WTC11 (cell line): ENCODE data around the gene COL4A2. TPM values are rescaled to one million over a fixed set of nuclear protein-coding genes. Genes with fewer than 3 reads are reported as not detected.

Source experiments
- ATAC-seq: fragments of 200-7000 bp; cut with Tn5 transposase; 2 replicates; pipeline ENCODE4 v1.10.0; 2021; ENCODE audit warnings: mild to moderate bottlenecking, moderate library complexity
- CTCF ChIA-PET: fragments of 300-600 bp; sonication (Branson Sonifier 250); formaldehyde crosslinking; loops from one replicate; lab custom pipeline; 2021; ENCODE audit warnings: antibody characterized with exemption; lab: Charles Lee
- POLR2A ChIA-PET: fragments of 350-600 bp; sonication (Branson Sonifier 250); formaldehyde crosslinking; loops from one replicate; lab custom pipeline; 2021; ENCODE audit warnings: antibody characterized with exemption; lab: Charles Lee
- DNase-seq: peaks from one replicate; pipeline ENCODE4 v3.0.0; 2021; ENCODE audit warnings: low spot score
- H3K27ac Mint-ChIP-seq: 2 replicates; pipeline ENCODE4 v1.8.0; 2021; ENCODE audit warnings: mixed read lengths
- H3K27me3 Mint-ChIP-seq: 2 replicates; pipeline ENCODE4 v1.8.0; 2021; ENCODE audit warnings: low read depth, mild to moderate bottlenecking, moderate library complexity, mixed read lengths
- H3K36me3 Mint-ChIP-seq: 2 replicates; pipeline ENCODE4 v1.8.0; 2021; ENCODE audit warnings: mixed read lengths
- H3K4me1 Mint-ChIP-seq: 2 replicates; pipeline ENCODE4 v1.8.0; 2022; ENCODE audit warnings: mixed read lengths
- H3K4me3 Mint-ChIP-seq: 2 replicates; pipeline ENCODE4 v1.8.0; 2021; ENCODE audit warnings: mild to moderate bottlenecking, moderate library complexity, mixed read lengths
- H3K9me3 Mint-ChIP-seq: 2 replicates; pipeline ENCODE4 v1.8.0; 2021; ENCODE audit warnings: mixed read lengths
- ATF3 ChIP-seq: sonication (generic); formaldehyde crosslinking; conservative IDR thresholded peaks from 2 replicates; pipeline ENCODE4 v1.8.1; 2022; ENCODE audit warnings: mild to moderate bottlenecking, missing genetic modification reagents
- CBFB ChIP-seq: sonication (generic); formaldehyde crosslinking; IDR thresholded peaks from 2 replicates; pipeline ENCODE4 v1.8.1; 2022; ENCODE audit warnings: mild to moderate bottlenecking, low read depth, missing genetic modification reagents
- CREM ChIP-seq: sonication (generic); formaldehyde crosslinking; IDR thresholded peaks from 2 replicates; pipeline ENCODE4 v1.8.1; 2022; ENCODE audit warnings: mild to moderate bottlenecking, missing genetic modification reagents, moderate library complexity
- CTCF ChIP-seq: fragments of 200-600 bp; IDR thresholded peaks from 2 replicates; pipeline ENCODE4 v1.8.0; 2022; ENCODE audit warnings: antibody characterized with exemption
- E2F1 ChIP-seq: sonication (generic); formaldehyde crosslinking; IDR thresholded peaks from 2 replicates; pipeline ENCODE4 v1.8.0; 2022; ENCODE audit warnings: mild to moderate bottlenecking, missing genetic modification reagents
- E2F4 ChIP-seq: sonication (generic); formaldehyde crosslinking; IDR thresholded peaks from 2 replicates; pipeline ENCODE4 v1.8.1; 2022; ENCODE audit warnings: low read depth, mild to moderate bottlenecking, moderate library complexity, missing genetic modification reagents, borderline replicate concordance
- EMX1 ChIP-seq: fragments of 250-450 bp; sonication (Bioruptor Pico); IDR thresholded peaks from 2 replicates; pipeline ENCODE4 v1.8.0; 2021; ENCODE audit warnings: mild to moderate bottlenecking
- ESRRA ChIP-seq: sonication (generic); formaldehyde crosslinking; IDR thresholded peaks from 2 replicates; pipeline ENCODE4 v1.8.1; 2022; ENCODE audit warnings: mild to moderate bottlenecking, missing genetic modification reagents, borderline replicate concordance
- GRHL2 ChIP-seq: fragments of 250-450 bp; sonication (Bioruptor Pico); IDR thresholded peaks from 2 replicates; pipeline ENCODE4 v1.8.0; 2022; ENCODE audit warnings: mild to moderate bottlenecking, moderate library complexity; ENCODE audit not compliant: insufficient replicate concordance, severe bottlenecking
- IRF1 ChIP-seq: sonication (generic); formaldehyde crosslinking; IDR thresholded peaks from 2 replicates; pipeline ENCODE4 v1.8.0; 2023; ENCODE audit warnings: missing genetic modification reagents
- NR1H2 ChIP-seq: sonication (generic); formaldehyde crosslinking; IDR thresholded peaks from 2 replicates; pipeline ENCODE4 v1.9.0; 2021; ENCODE audit warnings: mild to moderate bottlenecking, moderate library complexity, missing genetic modification reagents
- PREB ChIP-seq: sonication (generic); formaldehyde crosslinking; IDR thresholded peaks from 2 replicates; pipeline ENCODE4 v1.8.1; 2022; ENCODE audit warnings: mild to moderate bottlenecking, missing genetic modification reagents, moderate library complexity, borderline replicate concordance
- PRRX2 ChIP-seq: fragments of 250-450 bp; sonication (Bioruptor Pico); IDR thresholded peaks from 2 replicates; pipeline ENCODE4 v1.8.0; 2021; ENCODE audit warnings: mild to moderate bottlenecking
- RELA ChIP-seq: sonication (generic); formaldehyde crosslinking; IDR thresholded peaks from 2 replicates; pipeline ENCODE4 v1.8.1; 2022; ENCODE audit warnings: missing genetic modification reagents, mild to moderate bottlenecking, borderline replicate concordance
- TEAD1 ChIP-seq: sonication (generic); formaldehyde crosslinking; IDR thresholded peaks from 2 replicates; pipeline ENCODE4 v1.8.0; 2022; ENCODE audit warnings: mild to moderate bottlenecking, missing genetic modification reagents
- USF1 ChIP-seq: sonication (generic); formaldehyde crosslinking; IDR thresholded peaks from 2 replicates; pipeline ENCODE4 v1.8.0; 2022; ENCODE audit warnings: mild to moderate bottlenecking, missing genetic modification reagents
- ZMAT4 ChIP-seq: fragments of 250-450 bp; sonication (Bioruptor Pico); IDR thresholded peaks from 2 replicates; pipeline ENCODE4 v1.9.0; 2021; ENCODE audit warnings: mild to moderate bottlenecking
- ZNF121 ChIP-seq: sonication (generic); formaldehyde crosslinking; IDR thresholded peaks from 2 replicates; pipeline ENCODE4 v1.8.0; 2023; ENCODE audit warnings: missing genetic modification reagents
- ZNF423 ChIP-seq: fragments of 250-450 bp; sonication (Bioruptor Pico); IDR thresholded peaks from 2 replicates; pipeline ENCODE4 v2.1.2; 2022; ENCODE audit warnings: mild to moderate bottlenecking, moderate library complexity
- total RNA-seq: library from RNA; stranded (reverse); gene quantifications from 3 replicates; pipeline ENCODE4 v1.2.3, GENCODE V29; 2021

The COL4A2 gene
- total RNA-seq, 1 experiment from 2014 or later: 109 TPM

- ChIA-PET POLR2A (no interaction called here), CTCF (no interaction called here)
- no peaks in the 10 kb centered on the region for H3K27me3 Mint-ChIP-seq
- H3K4me1 Mint-ChIP-seq: peaks cover 13% of the 10 kb centered on the region; the same call in 1 of the 2 replicates
- ATAC-seq (no peak), DNase-seq (no peak)
- H3K27ac Mint-ChIP-seq: 0 out of 2 replicates have a peak overlapping the region, but pooled peaks have one; percentile 41
- peaks cover 15% of the 10 kb centered on the region; the same call in 1 of the 2 replicates for H3K36me3 Mint-ChIP-seq
- TF ChIP-seq PREB (no peak), CTCF (no peak), EMX1 (CRISPR knock-in tag) (no peak), ESRRA (CRISPR knock-in tag) (no peak), ZMAT4 (CRISPR knock-in tag) (no peak), USF1 (CRISPR knock-in tag) (no peak), E2F4 (no peak), E2F1 (CRISPR knock-in tag) (no peak), CBFB (no peak), ZNF121 (CRISPR knock-in tag) (no peak), IRF1 (CRISPR knock-in tag) (no peak)
- TF ChIP-seq, all 79 proteins: peak for 0
- no peak overlapping the region for H3K4me3 Mint-ChIP-seq
- H3K9me3 Mint-ChIP-seq: no peaks in the 10 kb centered on the region
Measured at GRCh38 chr13:110511509-110512181, 204.6 kb downstream of the COL4A2 start.

- no peak for DNase-seq
- POLR2A ChIA-PET: no interaction called here
- ATAC-seq: no peak
- TF ChIP-seq GRHL2 (CRISPR knock-in tag) (no peak), CREM (CRISPR knock-in tag) (no peak), TEAD1 (CRISPR knock-in tag) (no peak), ATF3 (CRISPR knock-in tag) (no peak), ZNF423 (CRISPR knock-in tag) (no peak), USF1 (CRISPR knock-in tag) (no peak), RELA (CRISPR knock-in tag) (no peak), ZNF121 (CRISPR knock-in tag) (no peak), NR1H2 (CRISPR knock-in tag) (no peak), PRRX2 (CRISPR knock-in tag) (no peak)
- Mint-ChIP-seq H3K4me3 (no peak overlapping the region), H3K4me1 (peaks cover 13% of the 10 kb centered on the region; the same call in 1 of the 2 replicates), H3K9me3 (no peaks in the 10 kb centered on the region), H3K27ac (no peak overlapping the region), H3K27me3 (no peaks in the 10 kb centered on the region), H3K36me3 (peaks cover 15% of the 10 kb centered on the region; the same call in 1 of the 2 replicates)
- CTCF ChIA-PET: no interaction called here
Measured at GRCh38 chr13:110512198-110512740, 205.2 kb downstream of the COL4A2 start.
